Osteocyte (in vitro differentiated cells): ENCODE results near the gene F2RL3. TPM values are rescaled to one million over a fixed set of nuclear protein-coding genes. Genes with fewer than 3 reads are reported as not detected.

Experiments
- DNase-seq: peaks from one replicate; pipeline ENCODE4 v3.0.0; 2021; ENCODE audit warnings: mixed read lengths; ENCODE audit not compliant: unreplicated experiment; ENCODE audit errors: extremely low spot score
- H3K27ac Mint-ChIP-seq: one replicate; pipeline ENCODE4 v1.8.0; 2021; ENCODE audit warnings: mild to moderate bottlenecking, mixed read lengths; ENCODE audit not compliant: unreplicated experiment
- H3K27me3 Mint-ChIP-seq: one replicate; pipeline ENCODE4 v1.8.0; 2021; ENCODE audit warnings: mixed read lengths; ENCODE audit not compliant: unreplicated experiment
- H3K36me3 Mint-ChIP-seq: one replicate; pipeline ENCODE4 v1.8.0; 2021; ENCODE audit warnings: mixed read lengths; ENCODE audit not compliant: unreplicated experiment
- H3K4me1 Mint-ChIP-seq: one replicate; pipeline ENCODE4 v1.8.0; 2021; ENCODE audit warnings: mixed read lengths; ENCODE audit not compliant: unreplicated experiment
- H3K4me3 Mint-ChIP-seq: one replicate; pipeline ENCODE4 v1.8.0; 2021; ENCODE audit warnings: mild to moderate bottlenecking, moderate library complexity, mixed read lengths; ENCODE audit not compliant: unreplicated experiment
- H3K9me3 Mint-ChIP-seq: one replicate; pipeline ENCODE4 v1.8.0; 2021; ENCODE audit warnings: mixed read lengths; ENCODE audit not compliant: unreplicated experiment
- CTCF ChIP-seq: fragments of 200-600 bp; sonication (generic); IDR thresholded peaks from 2 replicates; pipeline ENCODE4 v1.5.0; 2021; ENCODE audit warnings: antibody characterized with exemption, mild to moderate bottlenecking, moderate library complexity
- total RNA-seq: library from RNA; stranded (reverse); gene quantifications from 2 replicates; pipeline ENCODE4 v1.2.1, GENCODE V29; 2021

The F2RL3 gene
- total RNA-seq, 1 donor from 2014 or later, result 0.08 TPM

DNA sequence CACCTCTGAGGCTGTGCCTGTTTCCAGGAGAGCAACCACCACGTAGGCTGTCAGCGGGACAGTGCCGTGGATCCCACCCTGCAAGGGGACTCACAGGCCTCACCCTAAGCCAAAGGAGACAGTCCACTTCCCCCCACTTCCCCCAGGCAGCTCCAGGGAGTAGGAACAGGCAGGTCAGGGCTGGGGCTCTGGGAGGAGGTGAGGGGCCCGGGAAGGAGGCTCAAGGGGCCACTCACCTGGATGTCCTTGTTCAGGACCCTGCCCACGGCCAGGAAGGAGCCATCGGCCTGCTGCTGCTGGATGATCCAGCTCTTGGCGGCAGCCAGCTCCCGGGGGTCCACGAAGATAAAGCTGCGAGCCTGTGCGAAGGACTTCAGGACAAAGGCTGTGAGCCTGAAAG is 25.6 kb downstream of the F2RL3 start:
- no peak for DNase-seq
- H3K9me3 Mint-ChIP-seq, result peaks cover 16% of the 10 kb centered on the region
- H3K4me3 Mint-ChIP-seq, result no peak overlapping the region
- H3K4me1 Mint-ChIP-seq, result no peaks in the 10 kb centered on the region
- no peak for TF ChIP-seq CTCF
- H3K36me3 Mint-ChIP-seq, result peaks cover 38% of the 10 kb centered on the region
- peaks cover 5% of the 10 kb centered on the region for H3K27me3 Mint-ChIP-seq
- H3K27ac Mint-ChIP-seq, result no peak overlapping the region

GRCh38 chr19:16915135-16915534 is 26.3 kb downstream of the F2RL3 start:
- DNase-seq, result no peak
- Mint-ChIP-seq H3K4me1 (no peaks in the 10 kb centered on the region), H3K27me3 (peaks cover 5% of the 10 kb centered on the region), H3K9me3 (peaks cover 16% of the 10 kb centered on the region), H3K4me3 (no peak overlapping the region), H3K36me3 (peaks cover 42% of the 10 kb centered on the region), H3K27ac (no peak overlapping the region)
- TF ChIP-seq CTCF, result no peak

DNA sequence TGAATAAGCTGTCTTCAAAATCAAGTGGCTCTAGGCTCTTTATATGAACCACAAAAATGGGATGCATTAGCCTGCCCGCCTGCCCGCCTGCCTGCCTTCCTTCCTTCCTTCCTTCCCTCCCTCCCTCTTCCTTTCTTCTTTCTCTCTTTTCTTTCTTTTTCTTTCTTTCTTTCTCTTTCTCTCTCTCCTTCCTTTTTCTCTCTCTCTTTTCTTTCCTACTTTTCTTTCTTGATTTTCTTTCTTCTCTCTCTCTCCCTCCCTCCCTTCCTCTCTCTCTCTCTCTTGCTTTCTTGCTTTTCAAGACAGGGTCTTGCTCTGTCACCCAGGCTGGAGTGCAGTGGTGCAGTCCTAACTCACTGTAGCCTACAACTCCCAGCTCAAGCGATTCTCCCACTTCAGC is 26.9 kb downstream of the F2RL3 start:
- Mint-ChIP-seq H3K27ac (no peak overlapping the region), H3K9me3 (peaks cover 16% of the 10 kb centered on the region), H3K4me3 (no peak overlapping the region)

GRCh38 chr19:16917401-16917800 is 28.6 kb downstream of the F2RL3 start:
- H3K27me3 Mint-ChIP-seq, result peaks cover 5% of the 10 kb centered on the region
- no peaks in the 10 kb centered on the region for H3K4me1 Mint-ChIP-seq
- no peak overlapping the region for H3K27ac Mint-ChIP-seq
- H3K36me3 Mint-ChIP-seq, result peaks cover 44% of the 10 kb centered on the region
- no peak for DNase-seq
- no peak overlapping the region for H3K4me3 Mint-ChIP-seq
- TF ChIP-seq CTCF, result no peak
- H3K9me3 Mint-ChIP-seq, result peaks cover 13% of the 10 kb centered on the region

More for the DNA sequence above, 26.9 kb downstream of the F2RL3 start:
- no peaks in the 10 kb centered on the region for H3K4me1 Mint-ChIP-seq
- DNase-seq, result no peak
- H3K36me3 Mint-ChIP-seq, result peaks cover 42% of the 10 kb centered on the region
- H3K27me3 Mint-ChIP-seq, result peaks cover 5% of the 10 kb centered on the region
- TF ChIP-seq CTCF, result no peak

DNA sequence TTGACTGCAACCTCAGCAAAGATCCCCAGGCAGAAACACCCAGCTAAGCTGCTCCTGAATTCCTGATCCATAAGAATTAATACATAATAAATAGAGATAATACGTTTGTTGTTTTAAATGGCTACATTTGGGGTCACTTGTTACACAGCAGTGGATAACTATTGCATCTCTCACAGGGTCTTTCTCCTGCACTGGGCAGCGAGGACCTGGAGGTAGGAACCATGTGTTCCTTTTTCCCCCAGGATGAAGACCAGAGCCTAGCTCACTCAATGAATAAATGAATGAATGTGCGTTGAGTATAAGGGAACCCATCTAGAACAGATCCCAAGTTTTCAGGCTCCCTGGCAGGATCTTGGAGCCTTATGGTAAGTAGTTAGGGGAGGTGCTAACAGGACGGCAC is 30.7 kb downstream of the F2RL3 start:
- Mint-ChIP-seq H3K9me3 (no peaks in the 10 kb centered on the region), H3K27me3 (peaks cover 5% of the 10 kb centered on the region)
- TF ChIP-seq CTCF, result no peak

More for the DNA sequence above, 30.7 kb downstream of the F2RL3 start:
- H3K4me1 Mint-ChIP-seq, result no peaks in the 10 kb centered on the region
- H3K27ac Mint-ChIP-seq, result no peak overlapping the region
- peaks cover 35% of the 10 kb centered on the region for H3K36me3 Mint-ChIP-seq
- no peak overlapping the region for H3K4me3 Mint-ChIP-seq
- no peak for DNase-seq
